Common myeloid progenitor, CD34-positive (primary cell): ENCODE data around the gene BDKRB2. TPM values are rescaled to one million over a fixed set of nuclear protein-coding genes. Genes with fewer than 3 reads are reported as not detected.

ENCODE experiments used
- CTCF ChIA-PET: fragments of 350-600 bp; sonication (Branson Sonifier 250); formaldehyde crosslinking; loops from one replicate; lab custom pipeline; 2021; ENCODE audit warnings: antibody characterized with exemption; lab: Charles Lee
- POLR2A ChIA-PET: fragments of 350-600 bp; sonication (Branson Sonifier 250); formaldehyde crosslinking; loops from one replicate; lab custom pipeline; 2021; ENCODE audit warnings: antibody characterized with exemption; lab: Charles Lee
- DNase-seq, 3 donors: peaks; one replicate each; pipeline versions ENCODE4 v3.0.0 to v3.0.0-alpha.2; 2013
- H3K27ac ChIP-seq, 2 experiments: 1 replicate in 1 of 2; 2 replicates in 1 of 2; pipeline ENCODE4 v1.7.0; 2013; ENCODE audit warnings: inconsistent platforms in 2 of 2, low read length in 2 of 2, mild to moderate bottlenecking in 2 of 2, low read depth in 1 of 2, moderate library complexity in 1 of 2; ENCODE audit not compliant: severe bottlenecking in 2 of 2, insufficient read depth in 1 of 2, poor library complexity in 1 of 2
- H3K27me3 ChIP-seq, 5 experiments: replicated peaks in 2 of 5; 1 replicate in 3 of 5; 2 replicates in 2 of 5; pipeline versions ENCODE4 v1.6.1 to v1.7.0; 2013; ENCODE audit warnings: low read length in 4 of 5, mild to moderate bottlenecking in 2 of 5, moderate library complexity in 2 of 5, inconsistent platforms in 1 of 5; ENCODE audit not compliant: insufficient read depth in 5 of 5, control insufficient read depth in 4 of 5
- H3K36me3 ChIP-seq, 4 experiments: 1 replicate in 2 of 4; 2 replicates in 2 of 4; pipeline versions ENCODE4 v1.6.1 to v1.7.0; 2013; ENCODE audit warnings: low read length in 3 of 4, control low read depth in 1 of 4, mild to moderate bottlenecking in 1 of 4; ENCODE audit not compliant: control insufficient read depth in 4 of 4, insufficient read depth in 4 of 4
- H3K4me1 ChIP-seq, 4 experiments: 1 replicate in 3 of 4; 2 replicates in 1 of 4; pipeline versions ENCODE4 v1.6.1 to v1.7.1; 2013; ENCODE audit warnings: low read length in 3 of 4, mild to moderate bottlenecking in 3 of 4, control low read depth in 1 of 4, inconsistent platforms in 1 of 4, moderate library complexity in 1 of 4; ENCODE audit not compliant: control insufficient read depth in 4 of 4, insufficient read depth in 4 of 4; ENCODE audit errors: control extremely low read depth in 1 of 4
- H3K4me3 ChIP-seq, 7 experiments: 1 replicate in 4 of 7; 2 replicates in 3 of 7; pipeline versions ENCODE4 v1.5.1 to v1.7.0; 2013; ENCODE audit warnings: mild to moderate bottlenecking in 7 of 7, low read length in 6 of 7, moderate library complexity in 6 of 7, inconsistent platforms in 2 of 7, low read depth in 2 of 7, control low read depth in 1 of 7; ENCODE audit not compliant: insufficient read depth in 4 of 7, control insufficient read depth in 1 of 7; ENCODE audit errors: extremely low read depth in 1 of 7
- H3K9me3 ChIP-seq, 5 experiments: 1 replicate in 4 of 5; 2 replicates in 1 of 5; pipeline versions ENCODE4 v1.6.1 to v1.7.1; 2013; ENCODE audit warnings: low read length in 4 of 5, mild to moderate bottlenecking in 2 of 5, inconsistent platforms in 1 of 5, low read depth in 1 of 5, moderate library complexity in 1 of 5; ENCODE audit not compliant: control insufficient read depth in 4 of 5, insufficient read depth in 2 of 5; ENCODE audit errors: control extremely low read depth in 1 of 5
- WGBS: methylation state at CpG from one replicate; pipeline ENCODE4 v1.1.5; 2013; ENCODE audit not compliant: insufficient coverage; 5-methylcytosine and 5-hydroxymethylcytosine counted together
- polyA plus RNA-seq: library from polyadenylated mRNA; unstranded; fragments of 120-200 nt; gene quantifications from one replicate; pipeline ENCODE4 v1.2.1, GENCODE V29; 2013

Gene BDKRB2
- not detected for polyA plus RNA-seq

DNA sequence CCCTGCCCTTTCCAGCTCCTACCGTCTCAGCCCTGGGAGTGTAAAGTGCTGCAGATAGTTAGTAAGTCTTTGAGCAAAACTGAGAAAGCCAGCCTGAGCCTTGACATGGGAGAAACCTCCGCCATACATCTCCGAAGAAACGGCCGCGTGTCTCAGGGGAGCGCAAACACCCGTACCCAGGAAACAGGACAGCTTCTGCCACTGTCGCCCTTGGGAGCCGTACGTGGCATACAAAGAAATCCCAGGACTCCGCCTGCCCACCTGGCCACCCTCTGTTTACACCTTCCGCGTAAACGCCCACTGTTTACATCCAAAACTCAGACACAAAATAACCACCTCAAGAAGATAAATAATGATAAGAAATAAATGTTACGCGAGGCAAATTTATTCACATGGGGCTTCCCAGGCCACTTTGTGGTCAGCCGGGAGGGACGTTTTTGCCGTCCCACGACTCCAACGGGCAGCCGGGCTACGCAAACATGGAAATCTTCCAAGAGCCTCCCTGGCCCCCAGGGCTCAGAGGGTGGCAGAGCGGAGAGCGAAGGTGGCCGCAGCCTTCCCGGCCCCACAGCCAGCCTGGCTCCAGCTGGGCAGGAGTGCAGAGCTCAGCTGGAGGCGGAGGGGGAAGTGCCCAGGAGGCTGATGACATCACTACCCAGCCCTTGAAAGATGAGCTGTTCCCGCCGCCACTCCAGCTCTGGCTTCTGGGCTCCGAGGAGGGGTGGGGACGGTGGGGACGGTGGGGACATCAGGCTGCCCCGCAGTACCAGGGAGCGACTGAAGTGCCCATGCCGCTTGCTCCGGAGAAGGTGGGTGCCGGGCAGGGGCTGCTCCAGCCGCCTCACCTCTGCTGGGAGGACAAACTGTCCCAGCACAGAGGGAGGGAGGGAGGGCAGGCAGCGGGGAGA, at the start of gene BDKRB2:
BDKRB2 (plus strand) TSS at position 689 of the 908 bp plus-strand sequence. CDS start 32,269 bp downstream, outside the sequence.
- peaks cover 0 to 7% (median 2%) of the 10 kb centered on the region in 4 experiments for H3K4me1 ChIP-seq
- H3K9me3 ChIP-seq = peaks cover 0 to 1% (median 0%) of the 10 kb centered on the region in 5 experiments
- ChIA-PET POLR2A (no interaction called here), CTCF (no interaction called here)
- no peak within 1 kb of the TSS for H3K4me3 ChIP-seq
- H3K27me3 ChIP-seq = peaks cover 0 to 60% (median 20%) of the 10 kb centered on the region in 5 experiments
- no peaks in the 10 kb centered on the region for H3K36me3 ChIP-seq
- 14% methylated on average over 21 of the region's 41 CpGs for WGBS
- peak; percentile 14 to 53 (median 37) for DNase-seq
- no peak within 1 kb of the TSS for H3K27ac ChIP-seq

DNA sequence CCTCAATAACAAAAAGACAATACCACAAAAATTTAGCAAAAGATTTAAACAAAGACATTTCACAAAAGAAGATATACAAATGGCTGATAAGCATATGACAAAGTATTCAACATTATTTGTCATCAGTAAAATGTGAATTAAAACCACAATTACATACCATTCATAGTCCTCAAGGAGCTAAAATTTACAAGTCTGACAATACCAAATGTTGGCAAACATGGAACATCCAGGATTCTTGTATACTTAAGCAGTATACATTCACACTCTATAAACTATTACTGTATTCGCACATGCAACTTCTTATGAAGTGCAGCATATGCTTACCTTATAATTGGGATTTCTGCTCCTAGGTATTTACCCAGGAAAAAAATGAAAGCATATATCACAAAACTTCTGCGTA, 49.7 kb upstream of the BDKRB2 start:
- no peak for DNase-seq
- POLR2A ChIA-PET = no interaction called here

DNA sequence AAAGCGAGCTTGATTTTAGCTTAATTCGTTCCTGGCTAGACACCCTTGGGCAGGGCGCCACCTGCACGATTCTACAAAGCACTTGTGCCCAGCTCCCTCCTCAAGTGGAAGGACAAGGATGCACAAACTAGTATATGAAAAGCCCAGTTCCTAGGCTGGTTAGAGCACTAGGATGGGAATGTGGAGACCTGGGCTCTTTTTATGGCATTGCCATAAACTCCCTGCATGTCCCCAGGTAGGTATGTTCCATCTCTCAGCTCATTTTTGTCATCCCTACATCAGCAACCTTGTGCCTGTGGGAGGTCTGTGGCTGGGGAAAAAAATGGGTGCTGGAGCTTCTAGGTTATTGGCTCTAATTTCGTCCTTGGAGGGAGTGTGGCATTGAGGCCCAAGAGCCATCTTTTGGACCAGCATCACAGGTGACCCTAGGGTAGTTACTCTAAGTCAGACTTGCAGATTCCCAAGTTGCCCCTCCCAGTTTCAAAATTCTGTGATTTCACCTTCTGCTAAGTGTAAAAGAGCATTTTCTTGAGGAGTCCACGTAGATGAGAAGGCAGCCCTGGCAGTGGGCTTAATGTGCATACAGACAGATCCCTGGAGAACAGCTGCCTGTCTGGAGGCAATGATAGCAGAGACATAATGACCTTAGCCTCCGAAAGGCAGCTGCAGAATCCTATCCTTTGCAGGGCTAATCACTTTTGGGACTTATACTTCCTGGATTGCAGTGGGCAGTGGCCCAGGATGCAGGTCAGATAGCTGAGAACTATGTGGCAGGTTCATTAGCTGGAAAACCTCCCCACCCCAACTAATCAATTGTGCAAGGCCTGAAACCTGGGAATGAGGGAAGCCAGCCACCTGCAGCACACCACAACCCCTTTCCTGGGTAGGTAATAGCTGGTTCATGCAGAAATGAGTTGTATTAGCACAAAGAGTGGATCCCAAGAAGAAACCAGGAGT, 47.6 kb upstream of the BDKRB2 start:
- Histone ChIP-seq H3K4me3 (no peak overlapping the region), H3K36me3 (no peaks in the 10 kb centered on the region), H3K27me3 (no peaks in the 10 kb centered on the region), H3K4me1 (no peaks in the 10 kb centered on the region), H3K9me3 (no peaks in the 10 kb centered on the region), H3K27ac (no peak overlapping the region)
- POLR2A ChIA-PET = no interaction called here
- CTCF ChIA-PET = interaction anchor here (0.7 to 1.1 kb wide), 2 partner anchors 31 to 56 kb away, joined by 3 read pairs; no protein-coding TSS in a partner anchor
- 97% methylated on average over 7 of the region's 7 CpGs for WGBS
- DNase-seq = no peak

More for the DNA sequence above, 49.7 kb upstream of the BDKRB2 start:
- no peaks in the 10 kb centered on the region for H3K36me3 ChIP-seq
- no peak overlapping the region for H3K27ac ChIP-seq
- no peak overlapping the region for H3K4me3 ChIP-seq
- no peaks in the 10 kb centered on the region for H3K9me3 ChIP-seq
- CTCF ChIA-PET = no interaction called here
- 100% methylated on average over 2 of the region's 2 CpGs for WGBS
- no peaks in the 10 kb centered on the region for H3K4me1 ChIP-seq
- H3K27me3 ChIP-seq = peaks cover 0 to 5% (median 0%) of the 10 kb centered on the region in 5 experiments

GRCh38 chr14:96158735-96159134, 45.9 kb upstream of the BDKRB2 start:
- H3K27me3 ChIP-seq = no peaks in the 10 kb centered on the region
- no peaks in the 10 kb centered on the region for H3K36me3 ChIP-seq
- ChIA-PET POLR2A (no interaction called here), CTCF (interaction anchor here (1.1 kb wide), 1 partner anchor 11 kb away, joined by 3 read pairs; no protein-coding TSS in a partner anchor)
- no peak for DNase-seq
- H3K9me3 ChIP-seq = no peaks in the 10 kb centered on the region
- H3K4me1 ChIP-seq = no peaks in the 10 kb centered on the region
- H3K27ac ChIP-seq = no peak overlapping the region
- 75% methylated on average over 6 of the region's 7 CpGs for WGBS
- no peak overlapping the region for H3K4me3 ChIP-seq

DNA sequence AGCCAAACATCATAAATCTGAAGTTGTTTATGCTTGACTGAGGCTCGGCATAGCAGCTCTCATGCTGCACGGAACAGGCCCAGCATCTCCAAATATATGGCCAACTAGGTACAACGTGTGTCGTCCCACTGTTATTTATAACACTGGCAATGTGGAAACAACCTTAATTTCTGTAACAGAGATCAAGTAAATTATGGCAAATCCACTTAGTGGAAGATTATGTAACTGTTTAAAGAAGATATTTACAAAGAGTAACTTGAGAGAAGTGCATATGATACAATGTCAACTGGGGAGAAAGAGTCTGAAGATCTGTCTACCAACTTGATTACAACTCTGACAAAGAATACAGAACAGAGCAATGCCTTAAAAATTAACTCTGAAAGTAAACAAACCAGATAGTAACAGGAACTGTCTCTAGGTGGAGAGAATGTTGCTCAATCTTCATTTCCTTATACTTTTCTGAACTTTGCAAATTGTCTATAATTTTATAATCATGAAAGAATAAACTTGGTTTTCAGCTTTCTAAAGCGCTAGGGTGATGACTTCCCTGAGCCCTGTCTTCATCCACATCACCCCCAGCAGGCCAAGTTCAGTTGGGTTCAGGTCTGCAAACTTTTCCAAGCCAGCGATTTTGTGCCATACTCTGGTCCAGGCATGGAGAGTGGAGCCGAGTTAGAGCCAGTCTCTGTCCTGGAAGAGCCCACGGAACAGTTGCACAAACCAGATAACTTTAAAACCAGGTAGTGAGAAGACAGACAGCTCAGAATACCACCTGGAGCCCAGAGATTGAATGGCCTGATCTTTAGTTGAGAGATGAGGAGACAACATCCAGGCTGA, 44.3 kb upstream of the BDKRB2 start:
- no peak for DNase-seq
- H3K27ac ChIP-seq = no peak overlapping the region
- CTCF ChIA-PET = no interaction called here
- no peaks in the 10 kb centered on the region for H3K9me3 ChIP-seq
- no peaks in the 10 kb centered on the region for H3K4me1 ChIP-seq
- 94% methylated on average over 7 of the region's 8 CpGs for WGBS
- H3K4me3 ChIP-seq = no peak overlapping the region
- POLR2A ChIA-PET = no interaction called here
- no peaks in the 10 kb centered on the region for H3K36me3 ChIP-seq
- H3K27me3 ChIP-seq = no peaks in the 10 kb centered on the region

DNA sequence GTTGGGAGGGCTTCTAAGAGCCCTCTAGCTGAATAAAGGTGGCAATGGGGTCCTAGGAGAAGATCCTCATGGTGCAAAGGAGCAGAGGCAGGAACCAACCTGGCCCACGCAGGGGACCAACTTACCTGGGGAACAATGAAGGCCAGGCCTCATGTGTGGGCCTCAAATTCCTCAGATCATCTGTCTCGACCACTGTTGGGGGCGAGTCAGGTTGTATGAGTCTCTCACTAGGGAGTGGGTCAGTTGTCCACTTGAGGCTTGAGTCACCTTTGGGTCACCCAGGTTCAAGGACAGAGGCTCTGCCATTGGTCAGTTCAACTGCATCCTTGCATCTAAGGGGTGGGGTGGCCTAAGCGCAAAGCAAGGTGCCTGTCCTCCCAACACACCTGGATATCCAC, 43.7 kb upstream of the BDKRB2 start:
- no peak overlapping the region for H3K27ac ChIP-seq
- H3K36me3 ChIP-seq = no peaks in the 10 kb centered on the region
- no peaks in the 10 kb centered on the region for H3K4me1 ChIP-seq
- no peaks in the 10 kb centered on the region for H3K9me3 ChIP-seq
- ChIA-PET CTCF (no interaction called here), POLR2A (no interaction called here)
- no peak overlapping the region for H3K4me3 ChIP-seq
- DNase-seq = no peak
- WGBS = 100% methylated on average over 1 of the region's 4 CpGs
- H3K27me3 ChIP-seq = no peaks in the 10 kb centered on the region
